Measurements from ENCODE around the gene HSPA12B.
A peak's percentile ranks its signal among the peaks of the same experiment; 100 is the strongest.

HSPA12B gene

DNA sequence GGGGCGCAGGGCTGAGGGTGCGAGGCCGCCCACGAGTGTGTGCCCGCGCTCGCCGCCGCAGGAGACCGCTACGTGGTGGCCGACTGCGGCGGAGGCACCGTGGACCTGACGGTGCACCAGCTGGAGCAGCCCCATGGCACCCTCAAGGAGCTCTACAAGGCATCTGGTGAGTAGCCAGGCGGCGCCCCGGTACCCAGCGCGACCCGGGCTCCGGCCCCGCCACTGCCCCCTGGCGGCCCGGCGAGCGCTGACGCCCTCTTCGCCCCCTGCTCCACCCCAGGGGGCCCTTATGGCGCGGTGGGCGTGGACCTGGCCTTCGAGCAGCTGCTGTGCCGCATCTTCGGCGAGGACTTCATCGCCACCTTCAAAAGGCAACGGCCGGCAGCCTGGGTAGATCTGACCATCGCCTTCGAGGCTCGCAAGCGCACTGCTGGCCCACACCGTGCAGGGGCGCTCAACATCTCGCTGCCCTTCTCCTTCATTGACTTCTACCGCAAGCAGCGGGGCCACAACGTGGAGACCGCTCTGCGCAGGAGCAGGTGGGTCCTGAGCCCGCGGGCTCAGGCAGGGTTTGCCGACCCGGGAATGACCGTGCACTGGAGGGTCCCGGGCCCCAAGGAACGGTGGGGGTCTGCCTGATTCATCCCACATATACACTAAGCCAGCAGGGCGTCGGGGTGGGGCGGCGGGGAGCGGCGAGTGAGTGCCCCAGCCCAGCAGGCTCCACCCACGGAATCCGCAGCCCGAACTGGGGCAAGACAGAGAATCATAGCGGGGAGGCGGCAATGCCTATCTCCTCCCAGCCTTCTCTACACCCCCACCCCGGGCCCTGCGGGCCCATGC is 17.4 kb downstream of the HSPA12B start:
- peaks cover 10 to 13% of the 10 kb centered on the region in 2 donors for H3K36me3 ChIP-seq (ENCODE audit: control insufficient read depth in 2 of 2, insufficient read depth in 2 of 2, low read length in 2 of 2)

DNA sequence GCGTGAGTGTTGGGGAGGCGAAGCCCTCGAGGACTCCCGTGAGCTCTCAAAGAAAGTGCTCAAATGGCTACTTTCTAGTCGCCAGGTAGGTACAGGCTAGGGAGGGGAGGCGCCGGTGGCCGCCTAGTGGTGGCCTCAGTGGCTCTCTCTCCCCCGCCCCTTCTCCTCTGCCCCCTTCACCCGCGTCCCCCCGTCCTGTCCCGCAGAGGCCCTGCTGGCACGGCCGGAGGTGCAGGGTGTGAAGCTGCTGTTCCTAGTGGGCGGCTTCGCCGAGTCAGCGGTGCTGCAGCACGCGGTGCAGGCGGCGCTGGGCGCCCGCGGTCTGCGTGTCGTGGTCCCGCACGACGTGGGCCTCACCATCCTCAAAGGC is 18.8 kb downstream of the HSPA12B start:
- Histone ChIP-seq H3K27ac (ENCODE audit: low read length) (no peak overlapping the region), H3K36me3 (ENCODE audit: control insufficient read depth in 2 of 2, insufficient read depth in 2 of 2, low read length in 2 of 2) (peaks cover 18 to 24% of the 10 kb centered on the region in 2 donors), H3K9ac (ENCODE audit: low read length in 2 of 2) (no peak overlapping the region), H3K4me3 (ENCODE audit: low read length in 2 of 2) (no peak overlapping the region), H3K27me3 (ENCODE audit: control insufficient read depth in 1 of 2, insufficient read depth in 2 of 2, low read length in 2 of 2) (no peaks in the 10 kb centered on the region), H3K4me1 (ENCODE audit: control insufficient read depth, insufficient read depth, low read length) (peaks cover 16% of the 10 kb centered on the region), H3K9me3 (ENCODE audit: control insufficient read depth in 2 of 2, low read length in 2 of 2) (no peaks in the 10 kb centered on the region)

More for the DNA sequence above, 17.4 kb downstream of the HSPA12B start:
- no peak overlapping the region for H3K4me3 ChIP-seq (ENCODE audit: low read length in 2 of 2)
- H3K4me1 ChIP-seq (ENCODE audit: control insufficient read depth, insufficient read depth, low read length) = peaks cover 16% of the 10 kb centered on the region
- H3K9me3 ChIP-seq (ENCODE audit: control insufficient read depth in 2 of 2, low read length in 2 of 2) = no peaks in the 10 kb centered on the region
- H3K9ac ChIP-seq (ENCODE audit: low read length in 2 of 2) = no peak overlapping the region
- no peak overlapping the region for H3K27ac ChIP-seq (ENCODE audit: low read length)
- no peaks in the 10 kb centered on the region for H3K27me3 ChIP-seq (ENCODE audit: control insufficient read depth in 1 of 2, insufficient read depth in 2 of 2, low read length in 2 of 2)

DNA sequence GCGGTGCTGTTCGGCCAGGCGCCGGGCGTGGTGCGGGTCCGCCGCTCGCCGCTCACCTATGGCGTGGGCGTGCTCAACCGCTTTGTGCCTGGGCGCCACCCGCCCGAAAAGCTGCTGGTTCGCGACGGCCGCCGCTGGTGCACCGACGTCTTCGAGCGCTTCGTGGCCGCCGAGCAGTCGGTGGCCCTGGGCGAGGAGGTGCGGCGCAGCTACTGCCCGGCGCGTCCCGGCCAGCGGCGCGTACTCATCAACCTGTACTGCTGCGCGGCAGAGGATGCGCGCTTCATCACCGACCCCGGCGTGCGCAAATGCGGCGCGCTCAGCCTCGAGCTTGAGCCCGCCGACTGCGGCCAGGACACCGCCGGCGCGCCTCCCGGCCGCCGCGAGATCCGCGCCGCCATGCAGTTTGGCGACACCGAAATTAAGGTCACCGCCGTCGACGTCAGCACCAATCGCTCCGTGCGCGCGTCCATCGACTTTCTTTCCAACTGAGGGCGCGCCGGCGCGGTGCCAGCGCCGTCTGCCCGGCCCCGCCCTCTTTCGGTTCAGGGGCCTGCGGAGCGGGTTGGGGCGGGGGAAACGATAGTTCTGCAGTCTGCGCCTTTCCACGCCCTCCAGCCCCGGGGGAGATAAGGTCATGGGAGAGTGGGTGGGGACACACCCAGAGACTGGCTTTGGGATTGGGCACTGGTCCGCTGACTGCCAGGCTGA is 19.3 kb downstream of the HSPA12B start:
- H3K4me1 ChIP-seq (ENCODE audit: control insufficient read depth, insufficient read depth, low read length) = peaks cover 16% of the 10 kb centered on the region
- no peaks in the 10 kb centered on the region for H3K27me3 ChIP-seq (ENCODE audit: control insufficient read depth in 1 of 2, insufficient read depth in 2 of 2, low read length in 2 of 2)
- H3K36me3 ChIP-seq (ENCODE audit: control insufficient read depth in 2 of 2, insufficient read depth in 2 of 2, low read length in 2 of 2) = peaks cover 22 to 28% of the 10 kb centered on the region in 2 donors
- no peaks in the 10 kb centered on the region for H3K9me3 ChIP-seq (ENCODE audit: control insufficient read depth in 2 of 2, low read length in 2 of 2)
- no peak overlapping the region for H3K27ac ChIP-seq (ENCODE audit: low read length)
- no peak overlapping the region for H3K9ac ChIP-seq (ENCODE audit: low read length in 2 of 2)
- H3K4me3 ChIP-seq (ENCODE audit: low read length in 2 of 2) = peak overlapping the region in 1 of 2 donors; percentile 40

DNA sequence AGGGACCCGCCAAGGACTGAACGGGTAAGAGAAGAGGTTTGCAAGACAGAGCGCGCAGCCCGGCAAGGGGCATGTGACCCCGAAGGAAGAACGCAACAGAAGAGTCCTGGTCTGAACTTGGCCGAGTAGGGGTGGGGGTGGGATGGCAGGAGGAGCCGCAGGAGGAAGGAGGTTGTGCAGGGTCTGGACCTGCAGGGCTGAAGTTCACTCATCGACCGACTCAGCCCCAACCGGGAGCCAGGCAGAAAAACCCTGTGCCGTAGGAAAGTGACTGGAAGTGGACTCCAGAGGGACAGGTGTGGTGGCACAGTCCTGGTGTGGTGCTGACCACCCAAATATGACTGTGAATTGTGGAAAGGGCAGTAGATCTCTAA is 19.9 kb downstream of the HSPA12B start:
- Histone ChIP-seq H3K36me3 (ENCODE audit: control insufficient read depth in 2 of 2, insufficient read depth in 2 of 2, low read length in 2 of 2) (peaks cover 22 to 28% of the 10 kb centered on the region in 2 donors), H3K9ac (ENCODE audit: low read length in 2 of 2) (no peak overlapping the region), H3K9me3 (ENCODE audit: control insufficient read depth in 2 of 2, low read length in 2 of 2) (no peaks in the 10 kb centered on the region), H3K27ac (ENCODE audit: low read length) (no peak overlapping the region), H3K27me3 (ENCODE audit: control insufficient read depth in 1 of 2, insufficient read depth in 2 of 2, low read length in 2 of 2) (no peaks in the 10 kb centered on the region), H3K4me3 (ENCODE audit: low read length in 2 of 2) (peak overlapping the region in 1 of 2 donors; percentile 40), H3K4me1 (ENCODE audit: control insufficient read depth, insufficient read depth, low read length) (peaks cover 16% of the 10 kb centered on the region)

DNA sequence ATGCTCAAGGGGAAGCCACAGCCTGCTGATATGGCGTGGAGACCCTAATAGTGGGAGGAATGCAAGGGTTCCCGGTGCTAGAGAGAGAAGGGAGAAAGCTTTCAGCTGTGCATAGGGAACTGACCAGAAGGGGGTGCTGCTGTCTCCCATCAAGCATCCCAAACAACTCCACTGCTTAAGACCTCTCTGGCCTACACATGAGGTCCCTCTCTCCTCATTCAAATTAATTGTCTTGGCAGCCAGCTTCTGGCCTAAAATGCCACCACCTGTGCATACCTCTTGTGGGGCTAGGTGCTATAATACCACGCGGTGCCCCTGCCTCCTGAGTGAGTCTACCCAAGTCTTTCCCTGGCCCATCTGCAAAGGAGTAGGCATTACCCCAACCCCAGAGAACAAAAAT is 20.6 kb downstream of the HSPA12B start:
- H3K36me3 ChIP-seq (ENCODE audit: control insufficient read depth in 2 of 2, insufficient read depth in 2 of 2, low read length in 2 of 2) = peaks cover 26 to 32% of the 10 kb centered on the region in 2 donors
- peaks cover 16% of the 10 kb centered on the region for H3K4me1 ChIP-seq (ENCODE audit: control insufficient read depth, insufficient read depth, low read length)
- H3K27me3 ChIP-seq (ENCODE audit: control insufficient read depth in 1 of 2, insufficient read depth in 2 of 2, low read length in 2 of 2) = no peaks in the 10 kb centered on the region
- no peak overlapping the region for H3K9ac ChIP-seq (ENCODE audit: low read length in 2 of 2)
- H3K4me3 ChIP-seq (ENCODE audit: low read length in 2 of 2) = no peak overlapping the region
- peak overlapping the region; percentile 37 for H3K27ac ChIP-seq (ENCODE audit: low read length)
- H3K9me3 ChIP-seq (ENCODE audit: control insufficient read depth in 2 of 2, low read length in 2 of 2) = no peaks in the 10 kb centered on the region

DNA sequence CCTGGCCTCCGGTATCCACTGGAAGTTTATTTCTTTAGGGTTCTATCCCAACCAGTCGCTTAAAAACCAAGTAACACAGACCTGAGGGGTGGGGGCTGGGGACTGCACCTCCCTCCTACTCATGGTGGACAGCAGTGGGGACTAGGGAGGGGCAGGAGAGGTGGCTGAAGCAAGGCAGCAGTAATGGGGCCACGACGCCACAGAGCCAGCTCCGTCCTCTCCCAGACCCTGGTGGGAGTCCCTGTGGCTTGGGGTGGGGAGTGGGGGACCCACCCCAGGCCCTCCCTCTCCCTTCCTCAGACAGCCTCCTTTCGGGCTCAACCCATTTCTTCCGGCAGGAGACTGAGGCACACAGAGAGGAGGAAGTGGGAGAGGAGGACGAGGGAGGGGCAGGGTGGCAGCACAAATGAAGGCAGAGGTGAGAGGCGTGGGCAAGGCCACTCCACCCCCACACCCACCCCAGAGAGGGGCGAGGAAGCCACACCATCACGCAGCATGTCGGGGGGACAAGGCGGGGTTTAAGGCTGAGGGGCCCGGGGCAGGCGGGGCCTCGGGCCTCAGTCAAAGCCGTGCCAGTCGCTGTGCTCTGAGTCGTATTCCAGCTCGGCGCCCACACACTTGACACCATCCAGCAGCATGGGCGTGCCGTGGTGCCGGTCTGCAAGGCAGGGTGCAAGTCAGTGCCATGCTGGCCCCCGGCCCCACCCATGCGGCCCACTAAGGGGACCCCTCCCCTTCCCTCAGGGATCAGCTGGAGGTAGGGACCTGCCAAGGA is 21.2 kb downstream of the HSPA12B start:
- Histone ChIP-seq H3K36me3 (ENCODE audit: control insufficient read depth in 2 of 2, insufficient read depth in 2 of 2, low read length in 2 of 2) (peaks cover 32 to 38% of the 10 kb centered on the region in 2 donors), H3K27me3 (ENCODE audit: control insufficient read depth in 1 of 2, insufficient read depth in 2 of 2, low read length in 2 of 2) (no peaks in the 10 kb centered on the region), H3K4me3 (ENCODE audit: low read length in 2 of 2) (no peak overlapping the region), H3K9ac (ENCODE audit: low read length in 2 of 2) (no peak overlapping the region), H3K9me3 (ENCODE audit: control insufficient read depth in 2 of 2, low read length in 2 of 2) (no peaks in the 10 kb centered on the region), H3K27ac (ENCODE audit: low read length) (peak overlapping the region; percentile 37), H3K4me1 (ENCODE audit: control insufficient read depth, insufficient read depth, low read length) (peaks cover 15% of the 10 kb centered on the region)

DNA sequence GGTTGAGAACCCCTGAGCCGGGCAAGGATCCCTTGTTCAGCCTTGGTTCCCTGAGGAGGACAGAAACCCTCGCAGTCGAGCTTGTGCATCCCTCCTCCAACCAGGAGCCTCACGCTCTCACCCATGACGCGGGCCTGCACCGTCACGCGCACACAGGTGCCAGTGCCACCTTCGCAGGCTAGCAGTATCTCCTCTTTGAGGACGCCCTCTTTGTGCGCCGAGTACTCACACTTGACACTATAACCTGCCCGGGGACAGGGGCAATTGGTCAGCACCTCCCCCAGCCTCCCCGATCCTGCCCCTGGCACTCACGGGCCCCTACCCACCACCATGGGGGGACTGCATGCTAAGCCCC is 21.8 kb downstream of the HSPA12B start:
- Histone ChIP-seq H3K9ac (ENCODE audit: low read length in 2 of 2) (no peak overlapping the region), H3K9me3 (ENCODE audit: control insufficient read depth in 2 of 2, low read length in 2 of 2) (no peaks in the 10 kb centered on the region), H3K27ac (ENCODE audit: low read length) (peak overlapping the region; percentile 31)

DNA sequence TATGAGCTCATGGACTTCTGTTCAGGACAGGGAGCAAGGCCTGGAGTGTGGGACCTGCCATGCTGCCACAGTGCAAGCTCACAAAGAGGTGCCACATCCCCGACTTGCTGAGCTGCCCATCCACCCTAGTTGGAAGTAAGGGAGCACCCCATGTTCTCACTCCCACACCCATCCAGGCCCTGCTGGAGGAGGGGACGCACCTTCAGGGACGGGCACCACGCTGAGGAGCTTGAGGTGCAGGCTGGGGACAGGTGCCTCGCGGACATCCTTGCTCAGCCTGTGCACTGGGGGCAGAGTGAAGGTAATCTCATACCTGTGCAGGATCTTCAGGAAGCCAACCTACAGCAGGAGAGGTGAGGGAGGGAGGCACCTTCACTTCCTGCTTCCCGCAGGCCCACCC is 22.8 kb downstream of the HSPA12B start:
- H3K9me3 ChIP-seq (ENCODE audit: control insufficient read depth in 2 of 2, low read length in 2 of 2) = no peaks in the 10 kb centered on the region
- H3K9ac ChIP-seq (ENCODE audit: low read length in 2 of 2) = no peak overlapping the region
- peaks cover 31% of the 10 kb centered on the region for H3K4me1 ChIP-seq (ENCODE audit: control insufficient read depth, insufficient read depth, low read length)
- no peak overlapping the region for H3K27ac ChIP-seq (ENCODE audit: low read length)
- no peak overlapping the region for H3K4me3 ChIP-seq (ENCODE audit: low read length in 2 of 2)
- peaks cover 38 to 41% of the 10 kb centered on the region in 2 donors for H3K36me3 ChIP-seq (ENCODE audit: control insufficient read depth in 2 of 2, insufficient read depth in 2 of 2, low read length in 2 of 2)
- H3K27me3 ChIP-seq (ENCODE audit: control insufficient read depth in 1 of 2, insufficient read depth in 2 of 2, low read length in 2 of 2) = no peaks in the 10 kb centered on the region

More for the DNA sequence above, 21.8 kb downstream of the HSPA12B start:
- Histone ChIP-seq H3K4me1 (ENCODE audit: control insufficient read depth, insufficient read depth, low read length) (peaks cover 21% of the 10 kb centered on the region), H3K27me3 (ENCODE audit: control insufficient read depth in 1 of 2, insufficient read depth in 2 of 2, low read length in 2 of 2) (no peaks in the 10 kb centered on the region), H3K36me3 (ENCODE audit: control insufficient read depth in 2 of 2, insufficient read depth in 2 of 2, low read length in 2 of 2) (peaks cover 33 to 40% of the 10 kb centered on the region in 2 donors), H3K4me3 (ENCODE audit: low read length in 2 of 2) (no peak overlapping the region)

DNA sequence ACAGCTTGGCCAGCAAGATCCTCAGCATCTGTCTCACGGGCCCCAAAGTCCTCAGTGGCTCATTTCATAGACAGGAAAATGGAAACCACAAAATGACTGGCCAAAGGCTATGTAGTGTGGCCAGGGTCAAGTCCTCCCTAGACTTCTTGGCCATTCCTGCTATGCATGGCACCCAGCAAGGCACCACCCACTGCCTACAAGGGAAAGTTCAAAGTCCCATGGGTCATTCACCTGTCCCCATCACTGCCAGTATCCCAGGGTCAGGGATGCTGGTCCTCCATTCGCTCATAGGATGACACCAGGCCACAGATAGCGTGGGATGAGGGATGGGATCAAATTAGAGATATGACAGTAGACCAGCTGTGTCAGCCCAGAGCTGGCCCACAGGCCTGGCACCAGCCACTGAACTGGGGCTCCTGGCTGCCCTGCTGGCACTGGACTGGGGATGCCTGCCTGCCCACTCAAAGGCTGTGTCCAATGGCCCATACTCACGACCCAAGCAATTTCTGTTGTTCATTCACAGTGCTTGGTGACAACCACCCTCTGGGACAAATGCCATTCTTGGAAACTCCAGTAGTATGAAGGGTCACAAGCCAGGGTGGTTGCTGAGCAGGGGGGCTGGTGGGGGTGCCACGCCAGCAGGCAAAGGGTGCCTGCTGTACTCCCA is 23.5 kb downstream of the HSPA12B start:
- no peak overlapping the region for H3K9ac ChIP-seq (ENCODE audit: low read length in 2 of 2)
- H3K9me3 ChIP-seq (ENCODE audit: control insufficient read depth in 2 of 2, low read length in 2 of 2) = no peaks in the 10 kb centered on the region
- H3K4me1 ChIP-seq (ENCODE audit: control insufficient read depth, insufficient read depth, low read length) = peaks cover 38% of the 10 kb centered on the region
- H3K27ac ChIP-seq (ENCODE audit: low read length) = no peak overlapping the region
- H3K27me3 ChIP-seq (ENCODE audit: control insufficient read depth in 1 of 2, insufficient read depth in 2 of 2, low read length in 2 of 2) = no peaks in the 10 kb centered on the region
- peaks cover 35 to 36% of the 10 kb centered on the region in 2 donors for H3K36me3 ChIP-seq (ENCODE audit: control insufficient read depth in 2 of 2, insufficient read depth in 2 of 2, low read length in 2 of 2)
- no peak overlapping the region for H3K4me3 ChIP-seq (ENCODE audit: low read length in 2 of 2)

DNA sequence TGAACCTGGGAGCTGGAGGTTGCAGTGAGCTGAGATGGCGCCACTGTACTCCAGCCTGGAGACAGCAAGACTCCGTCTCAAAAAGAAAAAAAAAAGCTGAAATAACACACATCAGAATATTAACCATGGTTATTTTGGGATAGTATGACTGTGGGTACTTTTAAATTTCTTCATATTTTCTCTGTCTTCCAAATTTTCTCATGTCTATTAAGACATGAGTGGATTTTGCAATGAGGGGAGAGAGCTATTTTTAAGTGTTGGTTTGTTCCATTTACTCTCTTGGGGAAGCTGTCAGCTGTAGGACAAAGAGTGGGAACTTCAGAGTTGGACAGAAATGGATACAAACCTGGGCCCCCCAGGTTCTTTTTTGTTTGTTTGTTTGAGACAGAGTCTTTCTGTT is 24.8 kb downstream of the HSPA12B start:
- Histone ChIP-seq H3K4me3 (ENCODE audit: low read length in 2 of 2) (no peak overlapping the region), H3K4me1 (ENCODE audit: control insufficient read depth, insufficient read depth, low read length) (peaks cover 50% of the 10 kb centered on the region), H3K27ac (ENCODE audit: low read length) (no peak overlapping the region), H3K36me3 (ENCODE audit: control insufficient read depth in 2 of 2, insufficient read depth in 2 of 2, low read length in 2 of 2) (peaks cover 32 to 33% of the 10 kb centered on the region in 2 donors), H3K9ac (ENCODE audit: low read length in 2 of 2) (no peak overlapping the region), H3K9me3 (ENCODE audit: control insufficient read depth in 2 of 2, low read length in 2 of 2) (no peaks in the 10 kb centered on the region), H3K27me3 (ENCODE audit: control insufficient read depth in 1 of 2, insufficient read depth in 2 of 2, low read length in 2 of 2) (no peaks in the 10 kb centered on the region)

All from stomach smooth muscle (tissue), 2 donors.